HG02798 (cell line): ENCODE data around the gene PODNL1.
"Not testable (repeated sequence)": the region's sequence is repeated elsewhere in the genome, so short reads cannot be mapped to it uniquely, and the experiment has no call there.

Experiments used
- ATAC-seq: cut with Tn5 transposase; IDR thresholded peaks from one replicate; pipeline ENCODE4 v1.9.1; 2021; ENCODE audit warnings: mild to moderate bottlenecking; ENCODE audit not compliant: unreplicated experiment, poor library complexity

The PODNL1 gene

DNA sequence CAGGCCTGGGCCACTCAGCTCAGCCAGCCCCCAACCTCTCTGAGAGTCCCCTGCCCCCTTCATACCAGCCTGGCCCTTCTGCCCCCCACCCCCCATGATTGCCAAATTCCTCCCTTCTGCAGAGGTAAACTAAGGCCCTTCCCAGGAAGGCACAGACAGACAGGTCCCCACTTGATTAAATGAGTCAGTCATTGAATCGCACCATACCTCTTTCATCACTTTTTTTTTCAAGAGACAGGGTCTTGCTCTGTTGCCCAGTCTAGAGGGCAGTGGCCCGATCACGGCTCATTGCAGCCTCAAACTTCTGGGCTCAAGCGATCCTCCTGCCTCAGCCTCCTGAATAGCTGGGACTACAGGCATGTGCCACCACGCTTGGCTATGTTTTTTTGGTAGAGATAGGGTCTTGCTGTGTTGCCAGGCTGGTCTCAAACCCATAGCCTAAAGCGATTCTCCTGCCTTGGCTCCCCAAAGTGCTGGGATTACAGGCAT is 6.0 kb downstream of the PODNL1 start:
- ATAC-seq = no peak

- ATAC-seq = no peak
Observed at GRCh38 chr19:13931391-13932148, 6.6 kb downstream of the PODNL1 start.

DNA sequence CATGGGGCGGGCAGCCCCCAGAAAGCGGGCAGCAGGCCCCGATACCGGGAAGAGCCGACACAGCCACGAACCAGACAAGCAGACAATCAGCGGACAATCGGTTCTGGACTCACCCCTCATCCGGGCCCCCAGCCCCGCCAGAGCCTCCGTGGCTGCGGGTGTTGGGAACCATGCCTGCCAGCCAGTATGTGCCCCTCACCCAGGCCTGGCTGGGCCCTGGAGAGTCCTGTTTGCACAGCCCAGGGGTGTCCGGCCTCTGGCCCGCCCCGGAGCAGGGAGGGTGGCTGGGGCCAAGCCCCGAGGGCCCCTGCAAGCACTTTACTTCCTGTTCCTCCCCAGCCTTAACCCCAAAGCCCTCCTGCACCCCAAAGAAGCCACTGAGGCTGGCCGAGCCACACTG is 7.8 kb downstream of the PODNL1 start:
- no peak for ATAC-seq

GRCh38 chr19:13929956-13930355 is 8.3 kb downstream of the PODNL1 start:
- no peak for ATAC-seq

- no peak for ATAC-seq
Observed at GRCh38 chr19:13929340-13929739, 8.9 kb downstream of the PODNL1 start.

DNA sequence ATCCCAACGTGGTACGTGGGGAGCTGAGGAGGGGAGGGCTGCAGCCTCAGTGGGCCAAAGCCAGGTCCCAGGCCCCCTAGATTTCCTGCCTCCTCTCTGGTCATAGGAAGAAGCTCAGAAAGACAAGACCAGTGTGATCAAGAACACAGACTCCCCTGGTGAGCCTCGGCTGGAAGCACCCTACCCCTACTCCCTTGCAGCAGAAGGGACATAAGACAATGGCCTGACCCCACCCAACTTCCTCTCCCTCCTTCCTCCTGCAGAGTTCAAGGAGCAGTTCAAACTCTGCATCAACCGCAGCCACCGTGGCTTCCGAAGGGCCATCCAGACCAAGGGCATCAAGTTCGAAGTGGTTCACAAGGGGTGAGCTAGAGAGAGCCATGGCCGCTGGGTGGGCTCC is 11.5 kb downstream of the PODNL1 start:
- ATAC-seq = no peak

GRCh38 chr19:13926010-13926409 is 12.2 kb downstream of the PODNL1 start:
- ATAC-seq = no peak

DNA sequence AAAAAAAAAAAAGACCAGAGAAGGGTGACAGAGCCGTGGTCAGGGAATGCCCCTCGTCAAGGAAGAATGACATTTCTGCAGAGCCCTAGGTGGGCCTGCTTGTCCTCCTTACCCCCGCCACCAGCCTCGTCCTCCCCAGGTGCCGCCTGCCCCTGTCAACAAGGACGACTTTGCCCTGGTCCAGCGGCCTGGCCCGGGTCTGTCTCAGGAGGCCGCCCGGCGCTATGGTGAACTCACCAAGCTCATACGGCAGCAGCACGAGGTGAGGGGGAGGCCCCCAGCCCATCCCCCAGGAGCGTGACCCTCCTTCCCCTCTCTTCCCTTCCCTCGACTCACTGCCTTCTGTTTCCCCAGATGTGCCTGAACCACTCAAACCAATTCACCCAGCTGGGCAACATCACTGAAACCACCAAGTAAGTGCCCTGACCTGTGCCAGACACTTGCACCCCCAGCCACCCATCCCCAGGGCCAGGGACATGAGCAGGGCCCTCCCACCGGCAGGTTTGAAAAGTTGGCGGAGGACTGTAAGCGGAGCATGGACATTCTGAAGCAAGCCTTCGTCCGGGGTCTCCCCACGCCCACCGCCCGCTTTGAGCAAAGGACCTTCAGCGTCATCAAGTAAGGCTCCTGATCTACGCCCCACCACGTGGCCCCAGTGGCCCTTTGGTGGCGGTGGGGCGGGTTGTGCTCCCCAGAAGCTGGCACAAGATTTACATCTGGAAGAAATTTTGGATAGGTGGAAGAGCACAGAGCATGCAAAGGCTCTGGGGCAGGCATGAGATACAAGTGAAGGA is 14.8 kb downstream of the PODNL1 start:
- ATAC-seq = no peak

DNA sequence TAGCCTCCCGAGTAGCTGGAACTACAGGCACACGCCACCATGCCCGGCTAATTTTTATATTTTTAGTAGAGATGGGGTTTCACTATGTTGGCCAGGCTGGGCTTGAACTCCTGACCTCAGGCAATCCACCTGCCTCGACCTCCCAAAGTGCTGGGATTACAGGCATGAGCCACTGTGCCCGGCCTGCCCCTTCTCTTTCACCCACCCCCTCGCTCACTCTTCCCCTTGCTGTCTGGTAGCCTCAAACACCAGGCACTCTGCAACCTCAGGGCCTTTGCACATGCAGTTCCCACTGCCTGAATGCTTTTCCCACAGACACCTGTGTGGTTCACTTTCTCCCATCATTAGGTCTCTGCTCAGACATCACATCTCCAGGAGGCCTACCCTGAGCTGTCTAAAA is 16.1 kb downstream of the PODNL1 start:
- ATAC-seq = not testable (repeated sequence)

GRCh38 chr19:13920940-13921747 is 17.1 kb downstream of the PODNL1 start:
- no peak for ATAC-seq

DNA sequence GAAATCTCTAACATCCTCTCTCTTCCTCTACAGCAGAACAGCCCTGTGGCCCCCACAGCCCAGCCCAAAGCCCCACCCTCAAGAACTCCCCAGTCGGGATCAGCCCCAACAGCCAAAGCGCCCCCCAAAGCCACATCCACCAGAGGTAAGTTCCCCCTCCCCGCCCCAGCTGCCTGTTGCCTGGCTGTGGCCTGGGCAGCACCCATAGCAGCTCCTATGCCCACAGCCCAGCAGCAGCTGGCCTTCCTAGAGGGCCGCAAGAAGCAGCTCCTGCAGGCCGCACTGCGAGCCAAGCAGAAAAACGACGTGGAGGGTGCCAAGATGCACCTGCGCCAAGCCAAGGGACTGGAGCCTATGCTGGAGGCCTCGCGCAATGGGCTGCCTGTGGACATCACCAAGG is 17.7 kb downstream of the PODNL1 start:
- ATAC-seq = no peak

GRCh38 chr19:13918726-13919411 is 19.3 kb downstream of the PODNL1 start:
- ATAC-seq = no peak

GRCh38 chr19:13917888-13918406 is 20.3 kb downstream of the PODNL1 start:
- ATAC-seq = no peak

GRCh38 chr19:13914777-13915176 is 23.4 kb downstream of the PODNL1 start:
- ATAC-seq = no peak

DNA sequence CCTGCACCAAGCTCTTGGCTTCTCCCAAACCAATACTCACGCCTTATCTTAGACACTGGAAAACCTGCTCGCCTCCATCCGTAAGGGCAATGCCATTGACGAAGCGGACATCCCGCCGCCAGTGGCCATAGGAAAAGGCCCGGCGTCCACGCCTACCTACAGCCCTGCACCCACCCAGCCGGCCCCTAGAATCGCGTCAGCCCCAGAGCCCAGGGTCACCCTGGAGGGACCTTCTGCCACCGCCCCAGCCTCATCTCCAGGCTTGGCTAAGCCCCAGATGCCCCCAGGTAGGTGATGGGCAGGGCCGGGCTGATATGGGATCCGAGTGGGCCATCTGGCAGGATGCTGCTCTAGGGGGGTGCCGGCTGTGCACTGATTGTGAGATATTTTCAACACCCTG is 24.9 kb downstream of the PODNL1 start:
- ATAC-seq = no peak

- no peak for ATAC-seq
Observed at GRCh38 chr19:13909430-13909829, 28.8 kb downstream of the PODNL1 start.

- ATAC-seq = no peak
Observed at GRCh38 chr19:13908674-13909073, 29.5 kb downstream of the PODNL1 start.

- no peak for ATAC-seq
Observed at GRCh38 chr19:13906910-13907309, 31.3 kb downstream of the PODNL1 start.

DNA sequence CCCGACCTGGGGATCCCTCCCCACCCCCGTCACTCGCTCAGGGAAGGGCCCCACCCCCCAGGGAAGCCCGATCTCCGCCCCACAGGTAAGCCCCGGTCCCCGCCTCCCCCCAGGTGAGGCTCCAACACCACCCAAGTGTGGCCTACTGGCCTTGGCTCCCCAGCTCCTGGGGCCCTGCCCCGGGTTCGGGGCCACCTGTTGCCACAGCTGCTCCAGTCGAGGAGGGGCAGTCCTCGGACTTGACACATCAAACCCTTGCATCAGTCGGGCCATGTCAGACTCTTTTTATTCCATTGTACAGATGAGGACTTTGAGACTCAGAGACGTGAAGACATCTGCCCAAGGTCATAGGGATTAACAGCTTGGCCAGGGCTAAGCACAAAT is 31.7 kb downstream of the PODNL1 start:
- ATAC-seq = no peak
